Nucleus accumbens (tissue), 56 donors: ENCODE results near the gene RTN4.
"Not testable (repeated sequence)": the region's sequence is repeated elsewhere in the genome, so short reads cannot be mapped to it uniquely, and the experiment has no call there.

Experiments
- DNase-seq, 56 donors: peaks; one replicate each; lab custom pipeline; 2025; lab: John Stamatoyannopoulos, UW

The RTN4 gene

DNA sequence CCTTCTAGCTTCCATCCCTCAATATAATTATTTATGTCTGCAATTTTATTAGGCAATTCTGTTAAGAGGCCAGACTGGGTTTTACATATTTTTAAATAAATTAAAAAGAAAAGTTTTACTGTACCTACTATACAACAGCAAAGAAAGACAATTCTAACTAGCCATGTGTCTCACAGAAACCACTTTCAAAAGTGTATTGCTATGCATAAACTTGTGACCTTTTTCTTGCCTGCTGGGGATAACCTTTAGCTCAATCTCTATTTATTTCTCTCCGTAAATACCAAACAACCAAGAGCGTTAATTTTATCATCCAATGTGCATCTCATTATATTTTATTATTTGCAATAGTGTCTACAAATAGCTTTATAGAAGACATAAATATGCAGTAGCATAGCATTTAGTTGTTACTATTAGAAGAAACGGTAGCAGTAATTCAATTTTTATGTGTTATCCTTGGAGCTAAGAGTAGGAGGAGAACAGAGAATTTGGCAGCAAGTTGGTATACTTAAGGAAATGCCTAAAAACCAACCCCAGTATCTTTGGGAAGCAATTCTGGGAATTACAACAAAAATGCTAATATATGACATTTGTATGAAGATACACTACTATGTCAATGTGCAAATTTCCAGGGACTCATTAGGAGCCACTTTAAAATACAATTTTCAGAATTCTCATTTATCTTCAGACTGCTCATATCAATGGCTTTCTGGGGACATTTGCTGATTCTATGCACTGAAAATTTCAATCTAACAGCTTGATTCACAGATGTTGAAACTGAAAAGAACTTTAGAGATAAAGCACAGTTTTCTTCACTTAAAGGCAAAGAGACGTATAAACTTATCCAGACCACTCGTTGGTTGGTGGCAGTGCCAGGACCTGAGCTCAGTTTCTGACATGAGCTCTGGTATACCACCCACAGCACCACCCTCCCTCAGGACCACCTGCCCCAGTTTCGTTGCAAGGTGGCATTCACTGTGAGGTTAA is 23.0 kb upstream of the RTN4 start:
- DNase-seq: no peak

DNA sequence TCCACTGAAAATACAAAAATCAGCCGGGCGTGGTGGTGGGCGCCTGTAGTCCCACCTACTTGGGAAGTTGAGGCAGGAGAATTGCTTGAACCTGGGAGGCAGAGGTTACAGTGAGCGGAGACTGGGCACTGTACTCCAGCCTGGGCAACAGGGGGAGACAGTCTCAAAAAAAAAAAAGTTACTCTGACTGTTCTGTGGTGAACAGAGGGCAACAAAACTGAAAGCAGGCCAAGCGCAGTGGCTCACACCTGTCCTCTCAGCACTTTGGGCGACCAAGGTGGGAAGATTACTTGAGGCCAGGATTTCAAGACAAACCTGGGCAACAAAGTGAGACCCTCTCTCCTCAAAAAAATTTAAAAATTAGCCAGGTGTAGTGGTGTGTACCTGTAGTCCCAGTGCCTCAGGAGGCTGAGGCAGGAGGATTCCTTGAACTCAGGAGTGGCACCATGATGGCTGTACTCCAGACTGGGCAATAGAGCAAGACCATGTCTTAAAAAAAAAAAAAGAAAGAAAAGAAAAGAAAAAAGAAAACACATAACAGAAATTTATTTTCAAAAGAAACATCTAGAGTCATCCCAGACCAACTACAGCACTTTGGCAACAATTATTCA is 13.6 kb upstream of the RTN4 start:
- no peak for DNase-seq

DNA sequence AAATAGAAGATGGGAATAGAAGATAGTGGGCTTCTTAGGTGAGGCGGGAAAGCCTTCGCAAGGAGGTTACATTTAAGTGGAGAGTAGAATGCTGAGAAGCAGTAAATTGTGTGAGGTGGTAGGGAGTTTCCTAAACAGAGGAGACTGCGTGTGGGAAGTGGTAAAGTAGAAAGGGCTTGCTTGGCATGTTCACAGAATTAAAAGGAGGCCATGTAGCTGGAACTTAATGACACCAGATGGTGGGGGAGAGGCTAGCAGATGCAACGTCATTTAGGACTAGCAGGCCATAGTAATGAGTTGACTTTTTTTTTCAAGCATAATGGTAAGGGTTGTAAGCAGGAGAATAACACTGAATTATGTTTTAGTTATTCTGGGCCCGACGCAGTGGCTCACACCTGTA is 13.0 kb upstream of the RTN4 start:
- no peak for DNase-seq

DNA sequence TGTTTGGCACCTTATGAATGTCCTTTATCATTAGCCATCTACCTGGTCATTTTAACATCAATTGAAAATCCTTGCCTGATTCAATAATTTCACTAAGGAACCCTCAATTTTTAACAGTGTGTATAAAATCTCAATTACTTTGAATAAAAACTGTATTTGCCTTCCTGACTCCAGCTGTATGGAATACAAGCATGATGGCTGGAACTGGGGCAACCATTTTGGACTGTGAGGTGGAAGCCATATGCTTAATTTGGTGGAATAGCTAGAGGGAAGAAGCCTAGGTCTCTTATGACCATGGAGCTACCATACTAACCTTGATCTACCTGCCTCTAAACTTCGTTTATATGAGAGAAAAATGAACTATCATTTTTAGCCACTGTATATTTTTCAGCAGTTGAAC is 12.5 kb upstream of the RTN4 start:
- no peak for DNase-seq

DNA sequence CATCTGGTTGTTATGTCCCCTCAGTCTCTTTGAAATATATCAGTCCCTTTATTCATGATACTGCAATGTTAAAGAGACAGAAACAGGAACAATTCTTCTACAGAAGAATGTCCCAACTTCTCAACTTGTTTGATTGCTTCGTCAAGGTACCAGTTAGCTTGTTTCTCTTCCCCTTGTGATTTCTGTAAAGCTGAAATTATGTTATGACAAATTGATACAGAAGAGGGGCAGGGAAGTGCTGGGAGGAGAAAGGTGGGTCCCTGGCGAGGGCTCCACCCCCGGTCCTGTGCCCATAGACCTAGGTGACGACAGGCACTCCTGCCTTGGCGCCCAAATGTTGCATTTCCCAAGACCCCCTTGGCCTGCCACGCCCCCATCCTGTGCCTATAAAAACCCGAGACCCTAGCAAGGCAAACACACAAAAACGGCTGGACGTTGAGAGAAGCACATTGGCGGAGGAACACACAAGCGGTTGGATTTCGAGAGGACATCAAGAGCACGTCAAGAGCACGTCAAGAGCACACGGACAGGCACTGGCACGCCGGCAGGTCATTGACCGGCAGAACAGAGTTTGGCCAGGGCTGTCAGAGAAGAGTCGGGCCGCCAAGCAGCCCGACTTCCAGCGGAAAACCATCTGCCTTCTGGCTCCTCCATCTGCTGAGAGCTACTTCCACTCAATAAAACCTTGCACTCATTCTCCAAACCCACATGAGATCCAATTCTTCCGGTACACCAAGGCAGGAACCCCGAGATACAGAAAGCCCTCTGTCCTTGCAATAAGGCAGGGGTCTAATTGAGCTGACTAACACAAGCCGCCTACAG is 11.5 kb upstream of the RTN4 start:
- no peak for DNase-seq

DNA sequence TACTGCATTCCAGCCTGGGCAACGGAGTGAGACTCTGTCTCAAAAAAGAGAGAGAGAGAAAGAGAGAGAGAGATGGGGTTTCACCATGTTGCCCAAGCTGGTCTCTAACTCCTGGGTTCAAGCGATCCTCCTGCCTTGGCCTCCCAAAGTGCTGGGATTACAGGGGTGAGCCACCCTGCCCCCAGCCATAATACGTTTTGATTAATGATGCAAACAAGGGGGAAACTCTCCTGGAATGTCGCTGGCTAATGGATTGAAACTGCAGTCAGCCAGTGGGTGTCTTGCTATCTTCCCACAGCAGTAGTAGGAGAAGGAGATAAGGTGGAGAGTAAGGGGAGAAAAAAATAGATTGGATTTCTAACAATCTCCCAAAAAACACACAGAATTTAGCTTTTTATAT is 9.5 kb upstream of the RTN4 start:
- DNase-seq: no peak

DNA sequence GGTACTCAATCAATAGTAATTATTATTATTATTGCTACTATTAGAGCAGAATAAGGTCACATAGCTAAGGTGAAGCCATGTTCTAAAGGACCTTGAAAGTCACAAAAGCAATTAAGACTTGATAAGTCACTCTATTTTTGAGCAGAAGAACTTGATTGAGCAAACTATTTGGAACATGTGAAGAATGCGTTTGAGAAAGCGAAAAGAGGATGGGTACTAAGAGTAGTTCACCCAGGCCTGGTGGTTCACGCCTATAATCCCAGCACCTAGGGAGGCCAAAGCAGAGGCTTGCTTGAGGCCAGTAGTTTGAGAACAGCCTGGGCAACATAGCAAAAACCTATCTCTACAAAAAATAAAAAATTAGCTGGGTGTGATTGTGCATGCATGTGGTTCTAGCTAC is 7.2 kb upstream of the RTN4 start:
- no peak for DNase-seq

DNA sequence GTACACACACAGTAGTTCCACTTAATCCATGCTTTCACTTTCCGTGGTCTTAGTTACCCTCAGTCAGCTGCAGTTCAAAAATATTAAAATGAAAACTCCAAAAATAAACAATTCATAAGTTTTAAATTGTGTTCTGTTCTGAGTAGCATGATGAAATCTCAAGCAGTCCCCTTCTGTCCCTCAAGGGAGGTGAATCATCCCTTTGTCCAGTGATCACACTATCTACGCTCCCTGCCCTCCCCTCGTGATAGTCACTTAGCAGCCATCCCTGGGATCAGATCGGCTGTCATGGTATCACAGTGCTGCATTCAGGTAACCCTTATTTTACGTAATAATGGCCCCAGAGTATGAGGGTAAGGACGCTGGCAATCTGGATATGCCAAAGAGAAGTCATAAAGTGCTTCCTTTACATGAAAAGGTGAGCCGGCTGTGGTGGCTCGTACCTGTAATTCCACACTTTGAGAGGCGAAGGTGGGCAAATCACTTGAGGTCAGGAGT is 5.8 kb upstream of the RTN4 start:
- peak in 1 of 56 donors; percentile 25 for DNase-seq

DNA sequence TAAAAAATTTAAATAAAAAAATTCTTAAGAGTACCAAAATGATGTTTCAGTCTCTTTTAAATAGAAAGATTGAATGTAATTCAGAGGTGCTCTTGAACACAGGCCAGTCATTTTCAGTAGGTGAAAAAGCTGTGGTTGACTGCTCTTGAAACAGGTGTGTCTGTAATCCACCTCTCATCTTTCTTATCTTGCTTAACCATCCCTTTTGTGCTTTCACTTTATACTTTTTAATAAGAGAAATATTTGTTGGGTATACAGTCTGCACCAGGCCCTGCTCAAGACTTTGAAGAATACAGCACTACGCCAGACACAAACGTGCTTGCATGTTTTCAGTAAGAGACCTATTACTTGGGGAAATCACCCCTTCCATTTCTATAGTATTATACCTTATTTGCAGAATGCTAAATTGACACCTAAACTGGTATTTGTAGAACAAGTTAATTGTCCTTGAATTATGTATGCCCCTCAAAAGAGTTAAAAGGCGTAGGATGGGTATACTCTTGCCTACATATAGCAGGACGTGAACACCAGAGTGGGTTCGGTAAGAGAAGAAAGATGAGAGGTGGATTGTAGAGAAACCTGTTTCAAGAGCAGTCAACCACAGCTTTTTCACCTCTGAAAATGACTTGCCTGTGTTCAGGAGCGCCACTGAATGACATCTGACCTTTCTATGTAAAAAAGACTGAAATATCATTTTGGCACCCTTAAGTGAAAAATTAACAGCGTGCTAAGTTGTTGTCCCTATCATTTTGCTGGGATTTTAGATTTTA is 4.0 kb upstream of the RTN4 start:
- no peak for DNase-seq

DNA sequence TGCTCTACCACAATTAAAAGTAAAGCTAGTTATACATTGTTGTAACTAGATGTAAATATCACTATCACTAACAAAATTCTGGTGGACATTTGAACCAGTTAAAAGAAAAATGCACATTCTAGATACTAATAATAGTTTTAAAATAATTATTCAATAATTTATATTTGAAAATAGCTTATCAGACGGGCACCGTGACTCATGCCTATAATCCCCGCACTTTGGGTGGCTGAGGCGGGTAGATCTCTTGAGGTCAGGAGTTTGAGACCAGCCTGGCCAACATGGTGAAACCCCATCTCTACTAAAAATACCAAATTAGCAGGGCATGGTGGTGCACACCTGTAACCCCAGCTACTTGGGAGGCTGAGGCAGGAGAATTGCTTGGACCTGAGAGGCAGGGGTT is 3.0 kb upstream of the RTN4 start:
- not testable (repeated sequence) for DNase-seq

DNA sequence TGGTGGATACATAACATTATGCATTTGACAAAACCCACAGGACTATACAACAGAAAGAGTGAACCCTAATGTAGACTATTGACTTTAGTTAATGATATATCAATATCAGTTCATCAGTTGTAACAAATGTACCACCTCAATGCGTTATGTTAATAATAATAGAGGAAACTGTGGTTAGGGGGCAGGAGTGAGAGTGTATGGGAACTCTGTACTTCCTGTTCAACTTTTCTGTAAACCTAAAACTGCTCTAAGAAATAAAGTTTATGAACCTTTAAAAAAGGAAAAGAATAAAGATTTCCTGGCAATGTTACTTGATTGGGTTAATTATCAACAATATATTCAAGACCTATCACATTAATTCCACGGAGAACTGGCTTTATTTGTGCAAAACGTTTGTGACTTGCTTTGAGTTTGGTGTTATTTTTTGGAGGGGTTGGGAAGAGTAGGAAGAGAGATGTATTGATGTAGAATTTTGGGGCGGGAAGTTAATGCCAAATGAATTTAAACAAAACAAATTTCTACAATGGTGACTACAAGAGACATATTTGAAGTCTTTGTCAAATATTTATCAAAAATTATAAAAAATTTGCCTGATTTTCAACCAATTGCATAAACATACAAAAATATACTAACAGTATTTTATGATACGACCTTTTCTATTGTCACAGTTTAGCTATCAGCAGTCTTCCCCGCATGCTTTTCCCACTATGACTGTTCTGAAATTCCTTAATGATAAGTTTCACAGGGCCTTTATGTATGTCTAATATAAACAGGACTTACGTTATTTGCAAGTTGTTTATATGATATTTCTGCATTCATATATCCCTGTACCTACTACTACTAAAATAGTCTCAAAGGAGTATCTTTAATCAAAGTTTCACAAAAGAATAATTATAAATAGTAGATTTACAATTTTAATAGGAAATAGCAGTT is 2.1 kb upstream of the RTN4 start:
- DNase-seq: no peak

DNA sequence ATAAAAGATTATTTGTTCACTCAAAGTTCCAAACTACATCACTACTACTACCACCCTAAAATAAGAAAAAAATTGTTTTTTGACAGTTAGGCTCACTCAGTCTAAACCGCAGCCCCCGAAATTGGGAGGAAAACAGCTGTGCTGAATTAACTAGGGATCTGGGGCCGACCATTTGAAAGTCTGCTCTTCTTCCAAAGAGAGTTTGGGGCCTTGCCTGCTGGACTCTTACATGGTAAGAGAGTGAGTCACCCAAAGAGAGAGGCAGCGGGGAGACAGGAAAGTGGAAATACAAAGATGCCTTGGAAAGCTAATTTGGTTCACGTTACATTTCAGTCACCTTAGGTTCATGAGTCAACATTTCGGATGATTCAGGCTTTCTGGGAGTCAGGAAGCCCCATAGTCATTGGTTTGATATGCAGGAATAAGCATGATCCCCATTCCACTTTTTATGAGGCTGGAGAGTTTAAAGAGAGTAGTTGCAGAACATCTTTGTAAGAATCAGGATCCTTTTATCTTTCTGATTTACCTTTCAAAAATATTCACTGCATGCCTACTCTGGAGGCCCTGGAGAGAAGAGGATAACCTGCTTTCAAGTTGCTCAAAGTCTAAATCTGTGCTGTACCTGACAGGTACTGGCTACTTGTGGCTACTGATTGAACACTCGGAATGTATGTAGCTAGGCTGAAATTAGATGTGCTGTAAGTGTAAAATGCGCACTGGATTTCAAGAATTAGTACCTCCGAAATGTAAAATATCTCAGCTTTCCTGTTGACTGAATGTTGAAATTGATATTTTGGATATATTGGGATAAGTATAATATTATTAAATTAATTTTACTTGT is 995 bp upstream of the RTN4 start:
- DNase-seq: peak in 18 of 56 donors; percentile 2 to 72 (median 30)

DNA sequence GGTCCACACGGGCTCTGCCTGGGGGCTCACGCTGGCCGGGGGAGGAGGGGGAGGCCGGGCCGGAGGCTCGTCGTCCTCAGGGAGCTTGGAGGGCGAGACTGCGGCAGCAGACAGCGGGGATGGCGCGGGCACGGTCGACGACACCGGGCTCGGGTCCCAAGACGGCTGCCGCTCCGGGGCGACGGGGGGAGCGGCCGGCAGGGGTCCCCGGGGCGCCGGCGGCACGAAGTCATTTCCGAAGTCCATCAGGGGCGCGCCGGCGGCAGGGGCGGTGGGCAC is 491 bp downstream of the RTN4 start:
- peak in 4 of 56 donors; percentile 32 to 55 (median 48) for DNase-seq

DNA sequence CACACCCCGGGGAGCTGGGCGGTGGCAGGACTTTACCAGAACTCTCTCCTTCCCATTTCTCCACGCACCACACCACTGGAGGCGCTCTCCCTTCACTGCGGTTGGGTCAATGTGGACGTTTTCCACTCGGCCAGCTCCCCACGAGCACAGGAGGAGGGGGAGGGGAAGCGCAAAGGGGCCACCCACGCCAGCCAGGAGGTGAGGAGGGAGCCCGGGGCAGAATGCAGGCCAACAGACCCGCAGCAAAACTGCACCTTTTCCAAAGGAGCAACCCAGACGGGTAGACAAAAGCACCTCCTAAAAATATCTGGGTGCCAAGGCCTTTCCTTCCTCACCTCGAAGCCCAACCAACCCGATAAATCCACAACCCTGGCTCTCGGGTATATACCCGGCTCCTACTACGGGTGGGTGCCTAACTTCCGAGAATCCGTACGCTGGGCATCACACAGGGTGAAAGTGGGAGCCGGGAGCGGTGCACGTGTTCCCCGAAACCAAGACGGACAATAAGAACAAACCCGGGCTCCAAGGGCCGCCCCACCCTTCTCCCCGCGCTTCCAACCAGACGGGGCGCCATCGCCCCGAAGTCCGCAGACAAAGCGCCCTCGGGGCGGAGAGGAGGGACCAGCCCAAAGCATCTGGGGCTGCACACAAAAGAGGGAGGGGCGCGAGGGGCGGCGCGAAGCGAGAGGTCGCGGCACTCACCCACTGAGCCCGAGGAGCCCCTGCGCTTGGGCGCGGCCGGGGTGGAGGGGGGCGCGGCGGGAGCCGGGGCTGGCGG is 1.0 kb downstream of the RTN4 start:
- DNase-seq: peak in 55 of 56 donors; percentile 10 to 93 (median 83)

DNA sequence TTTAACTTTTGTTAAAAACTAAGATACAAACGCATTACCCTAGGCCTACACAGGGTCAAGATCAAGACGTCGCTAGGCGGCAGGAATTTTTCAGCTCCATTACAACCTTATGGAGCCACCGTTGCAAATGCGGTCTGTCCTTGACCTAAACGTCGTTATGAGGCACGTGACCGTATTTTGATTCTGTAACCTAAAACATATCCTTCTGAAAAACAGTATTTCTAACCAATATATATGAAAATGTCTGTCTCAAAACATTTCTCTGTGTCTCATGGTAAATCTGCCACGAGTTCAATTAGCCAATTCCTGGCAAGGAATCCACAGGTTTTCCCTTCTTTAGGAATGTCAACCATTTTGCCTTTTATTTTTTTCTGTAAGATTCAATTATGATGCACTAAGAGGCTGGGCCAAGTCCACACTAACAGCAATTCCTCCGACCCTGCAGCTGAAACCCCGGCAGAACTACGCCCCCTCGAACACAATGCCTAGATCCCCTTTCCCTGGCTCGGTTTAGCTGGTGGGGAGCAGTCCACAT is 1.7 kb downstream of the RTN4 start:
- DNase-seq: peak in 23 of 56 donors; percentile 2 to 52 (median 20)

DNA sequence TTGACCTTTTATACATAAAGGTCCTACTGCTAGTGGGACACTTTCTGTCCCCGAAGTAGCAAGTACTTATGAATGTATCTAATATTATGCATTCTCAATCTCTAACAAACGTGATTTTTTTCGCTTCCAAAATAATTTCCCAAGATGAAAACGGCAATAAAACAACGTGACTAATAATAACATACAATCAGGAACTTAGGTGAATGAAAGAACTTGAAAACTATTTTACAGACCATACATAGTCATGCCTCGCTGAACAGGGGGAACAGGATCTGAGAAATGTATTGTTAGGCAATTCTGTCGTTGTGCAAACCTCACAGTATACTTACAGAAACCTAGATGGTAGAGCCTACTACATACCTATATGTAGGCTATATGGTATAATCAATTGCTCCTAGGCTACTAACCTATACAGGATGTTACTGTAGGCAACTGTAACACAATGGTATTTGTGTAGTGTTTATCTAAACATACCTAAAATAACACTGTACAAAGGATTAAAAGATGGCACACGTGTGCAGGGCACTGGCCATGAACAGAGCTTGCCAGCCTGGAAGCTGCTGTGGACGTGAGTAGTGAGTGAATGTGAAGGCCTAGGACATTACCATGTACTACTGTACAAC is 2.5 kb downstream of the RTN4 start:
- peak in 22 of 56 donors; percentile 2 to 33 (median 12) for DNase-seq

DNA sequence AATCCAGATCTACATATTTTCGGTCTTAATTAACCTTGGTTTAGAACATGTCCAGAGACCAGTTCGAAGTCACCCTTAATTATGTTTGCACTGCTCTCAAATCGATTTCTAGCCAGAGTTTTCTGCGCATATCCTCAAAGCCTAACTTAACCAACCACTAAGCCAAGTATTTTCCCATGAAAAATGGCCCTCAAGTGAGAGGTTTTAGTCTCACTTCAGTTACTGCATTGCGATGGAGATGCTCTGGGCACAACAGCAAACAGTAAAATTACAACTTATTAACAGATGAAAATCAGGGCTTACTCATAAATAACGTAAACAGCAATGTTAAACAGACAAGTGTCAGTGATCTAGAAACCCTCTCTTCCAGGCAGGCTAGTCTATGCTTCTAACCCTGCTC is 4.5 kb downstream of the RTN4 start:
- no peak for DNase-seq
